HG03354 (cell line): ENCODE data around the gene PRPSAP2.

ENCODE experiments used
- ATAC-seq: cut with Tn5 transposase; IDR thresholded peaks from one replicate; pipeline ENCODE4 v1.9.1; 2021; ENCODE audit warnings: mild to moderate bottlenecking; ENCODE audit not compliant: unreplicated experiment, poor library complexity, severe bottlenecking

Gene PRPSAP2

GRCh38 chr17:18974407-18975149 lies 116.6 kb downstream of the PRPSAP2 start:
- ATAC-seq: no peak

DNA sequence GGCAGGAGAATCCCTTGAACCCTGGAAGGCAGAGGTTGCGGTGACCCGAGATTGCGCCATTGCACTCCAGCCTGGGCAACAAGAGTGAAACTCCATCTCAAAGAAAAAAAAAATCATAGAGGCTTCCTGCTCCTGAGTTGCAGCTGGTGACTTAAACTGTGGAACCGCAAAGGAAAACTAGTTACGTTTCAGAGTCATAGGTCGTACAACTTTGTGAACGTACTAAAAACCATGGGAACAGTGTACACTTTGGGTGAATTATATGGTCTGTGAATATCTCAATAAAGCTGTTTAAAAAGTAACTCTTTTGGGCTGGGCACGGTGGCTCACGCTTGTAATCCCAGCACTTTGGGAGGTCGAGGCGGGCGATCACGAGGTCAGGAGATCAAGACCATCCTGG lies 117.7 kb downstream of the PRPSAP2 start:
- no peak for ATAC-seq

DNA sequence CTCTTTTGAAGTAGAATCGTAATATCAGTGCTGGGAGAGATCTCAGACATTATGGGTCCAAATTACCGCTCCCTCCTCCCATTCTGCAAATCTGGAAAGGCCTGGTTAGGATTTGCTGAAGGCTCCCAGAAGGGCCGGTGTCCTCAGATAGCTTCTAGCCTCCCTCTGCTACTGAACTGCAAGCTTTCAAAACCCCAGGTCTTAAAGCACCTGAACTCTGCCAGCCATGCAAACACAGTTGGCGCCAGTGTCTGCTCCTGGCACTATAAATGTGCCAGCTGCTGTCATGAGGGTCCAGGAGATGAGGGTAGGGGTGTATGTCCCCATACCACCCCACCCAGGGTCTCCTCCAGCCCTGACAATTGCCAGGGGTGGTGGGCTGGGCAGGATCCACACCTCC lies 118.3 kb downstream of the PRPSAP2 start:
- no peak for ATAC-seq

DNA sequence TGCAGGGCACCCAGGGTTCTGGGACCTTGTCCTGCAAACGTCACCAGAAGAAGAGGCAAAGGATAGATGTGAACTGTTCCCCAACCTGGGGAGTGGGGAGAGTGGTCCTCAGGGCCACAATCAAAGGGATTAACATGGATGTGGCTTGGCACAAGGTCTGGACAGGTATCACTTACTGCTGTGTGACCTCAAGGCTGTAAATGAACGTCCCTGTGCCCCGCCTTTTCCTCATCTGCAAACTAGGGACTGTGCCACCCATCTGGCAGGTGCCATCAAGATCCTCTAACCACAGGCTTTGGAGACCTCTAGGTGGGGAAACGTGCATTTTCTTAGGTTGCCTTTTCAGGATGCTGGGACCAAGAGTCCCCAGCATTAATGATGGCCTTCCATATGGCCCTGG lies 119.1 kb downstream of the PRPSAP2 start:
- ATAC-seq: no peak

GRCh38 chr17:18977646-18978045 lies 119.7 kb downstream of the PRPSAP2 start:
- no peak for ATAC-seq

GRCh38 chr17:18978050-18978449 lies 120.1 kb downstream of the PRPSAP2 start:
- ATAC-seq: no peak

GRCh38 chr17:18978655-18979054 lies 120.7 kb downstream of the PRPSAP2 start:
- ATAC-seq: no peak
